Breast epithelium (tissue), 4 donors: ENCODE data around the gene PPFIA4. TPM values are rescaled to one million over a fixed set of nuclear protein-coding genes. Genes with fewer than 3 reads are reported as not detected.

Source experiments
- DNase-seq, 2 donors: peaks; one replicate each; pipeline ENCODE4 v3.0.0-alpha.2; 2019; ENCODE audit warnings: low spot score in 2 of 2
- H3K27ac ChIP-seq, 2 donors: fragments of 200-600 bp; sonication (generic) in 1 of 2; one replicate each; pipeline ENCODE4 v1.5.1; 2016 to 2019; ENCODE audit warnings: mild to moderate bottlenecking in 1 of 2
- H3K27me3 ChIP-seq, 2 donors: fragments of 200-600 bp; sonication (generic) in 1 of 2; one replicate each; pipeline versions ENCODE4 v1.5.1 to v1.6.0; 2017 to 2019; ENCODE audit warnings: control low read depth in 1 of 2, mild to moderate bottlenecking in 1 of 2
- H3K36me3 ChIP-seq: fragments of 200-600 bp; one replicate; pipeline ENCODE4 v1.5.1; 2019
- H3K4me1 ChIP-seq, 2 donors: fragments of 200-600 bp; sonication (generic); one replicate each; pipeline ENCODE4 v1.5.1; 2016 to 2019; ENCODE audit warnings: control low read depth in 1 of 2
- H3K4me3 ChIP-seq, 3 donors: fragments of 200-600 bp; sonication (generic); 1 replicate in 2 of 3; 2 replicates in 1 of 3; pipeline ENCODE4 v1.5.1; 2016 to 2019; ENCODE audit warnings: mild to moderate bottlenecking in 3 of 3, moderate library complexity in 2 of 3
- H3K9me3 ChIP-seq, 2 donors: fragments of 200-600 bp; sonication (generic) in 1 of 2; one replicate each; pipeline ENCODE4 v1.5.1; 2016 to 2019; ENCODE audit warnings: control low read depth in 1 of 2
- CTCF ChIP-seq, 3 donors: fragments of 450-650 bp; IDR thresholded peaks; one replicate each; pipeline ENCODE4 v1.5.1; 2016 to 2017; ENCODE audit warnings: antibody characterized with exemption in 3 of 3, mild to moderate bottlenecking in 3 of 3, moderate library complexity in 3 of 3
- POLR2A ChIP-seq: fragments of 450-650 bp; IDR thresholded peaks from one replicate; pipeline ENCODE4 v1.6.1; 2016; ENCODE audit warnings: antibody characterized with exemption, mild to moderate bottlenecking, moderate library complexity
- POLR2AphosphoS5 ChIP-seq, 3 donors: sonication (generic); formaldehyde crosslinking; IDR thresholded peaks; one replicate each; pipeline ENCODE4 v1.6.1; 2017; ENCODE audit warnings: antibody characterized with exemption in 3 of 3
- intact Hi-C: fragments of 100-400 bp; cut with DNase I; formaldehyde crosslinking; loops from one replicate; pipeline ENCODE4 v1.15.1; 2023; ENCODE audit warnings: low total_unique reads
- total RNA-seq, 3 donors: library from RNA; depleted of rRNA; stranded (reverse); fragments of >200 nt; gene quantifications; one replicate each; pipeline ENCODE4 v1.1.0, GENCODE V29; 2016

The PPFIA4 gene
- total RNA-seq, 3 donors from 2014 or later, result 0.80 to 5.6 (median 2.9) TPM

GRCh38 chr1:203069030-203069747 lies 42.9 kb downstream of the PPFIA4 start:
- H3K27ac ChIP-seq, result no peak overlapping the region
- H3K36me3 ChIP-seq, result no peaks in the 10 kb centered on the region
- H3K4me3 ChIP-seq, result no peak overlapping the region
- TF ChIP-seq POLR2A (no peak), POLR2AphosphoS5 (IDR thresholded peaks at IDR 0.05) (no peak), CTCF (IDR thresholded peaks at IDR 0.05) (no peak)
- intact Hi-C loops, result no loop called here
- H3K27me3 ChIP-seq, result no peaks in the 10 kb centered on the region
- no peaks in the 10 kb centered on the region for H3K9me3 ChIP-seq
- no peak for DNase-seq
- H3K4me1 ChIP-seq, result no peaks in the 10 kb centered on the region

- Histone ChIP-seq H3K27ac (no peak overlapping the region), H3K27me3 (no peaks in the 10 kb centered on the region), H3K9me3 (no peaks in the 10 kb centered on the region), H3K4me1 (no peaks in the 10 kb centered on the region), H3K36me3 (no peaks in the 10 kb centered on the region), H3K4me3 (no peak overlapping the region)
- TF ChIP-seq CTCF (IDR thresholded peaks at IDR 0.05) (no peak), POLR2A (no peak), POLR2AphosphoS5 (IDR thresholded peaks at IDR 0.05) (no peak)
- intact Hi-C loops, result no loop called here
- DNase-seq, result no peak
Observed at GRCh38 chr1:203072002-203072602, 45.8 kb downstream of the PPFIA4 start.

GRCh38 chr1:203072911-203073310 lies 46.6 kb downstream of the PPFIA4 start:
- H3K27me3 ChIP-seq, result no peaks in the 10 kb centered on the region
- no peaks in the 10 kb centered on the region for H3K36me3 ChIP-seq
- no peaks in the 10 kb centered on the region for H3K4me1 ChIP-seq
- no peak overlapping the region for H3K27ac ChIP-seq
- H3K4me3 ChIP-seq, result no peak overlapping the region
- intact Hi-C loops, result no loop called here
- no peaks in the 10 kb centered on the region for H3K9me3 ChIP-seq
- TF ChIP-seq CTCF (IDR thresholded peaks at IDR 0.05), result no peak
- TF ChIP-seq POLR2AphosphoS5 (IDR thresholded peaks at IDR 0.05), result no peak
- TF ChIP-seq POLR2A, result no peak
- DNase-seq, result no peak

- H3K4me3 ChIP-seq, result no peak overlapping the region
- H3K27ac ChIP-seq, result no peak overlapping the region
- DNase-seq, result no peak
- TF ChIP-seq CTCF (IDR thresholded peaks at IDR 0.05) (no peak), POLR2AphosphoS5 (IDR thresholded peaks at IDR 0.05) (no peak), POLR2A (no peak)
- no peaks in the 10 kb centered on the region for H3K9me3 ChIP-seq
- no peaks in the 10 kb centered on the region for H3K27me3 ChIP-seq
- H3K4me1 ChIP-seq, result no peaks in the 10 kb centered on the region
- intact Hi-C loops, result no loop called here
- no peaks in the 10 kb centered on the region for H3K36me3 ChIP-seq
Observed at GRCh38 chr1:203073469-203073868, 47.2 kb downstream of the PPFIA4 start.

GRCh38 chr1:203074610-203075009 lies 48.3 kb downstream of the PPFIA4 start:
- H3K27ac ChIP-seq, result no peak overlapping the region
- intact Hi-C loops, result no loop called here
- no peak for DNase-seq
- H3K36me3 ChIP-seq, result no peaks in the 10 kb centered on the region
- H3K9me3 ChIP-seq, result no peaks in the 10 kb centered on the region
- no peaks in the 10 kb centered on the region for H3K4me1 ChIP-seq
- TF ChIP-seq CTCF (IDR thresholded peaks at IDR 0.05), result no peak
- no peak for TF ChIP-seq POLR2AphosphoS5 (IDR thresholded peaks at IDR 0.05)
- TF ChIP-seq POLR2A, result no peak
- H3K27me3 ChIP-seq, result no peaks in the 10 kb centered on the region
- no peak overlapping the region for H3K4me3 ChIP-seq
